Retinal pigment epithelial cell (primary cell): ENCODE measurements around the gene TMTC1.

ENCODE experiments used
- DNase-seq: peaks from one replicate; pipeline ENCODE4 v3.0.0-alpha.2; 2010; ENCODE audit warnings: low read depth
- H3K4me3 ChIP-seq: 2 replicates; pipeline ENCODE4 v1.5.1; 2011; ENCODE audit warnings: mild to moderate bottlenecking, low read length, control low read depth, moderate library complexity
- TF ChIP-seq, protein P1 (sequence below): conservative IDR thresholded peaks from 2 replicates; pipeline ENCODE4 v1.5.1; 2011; ENCODE audit warnings: low read depth, low read length, control low read depth, inconsistent platforms

Gene TMTC1

DNA sequence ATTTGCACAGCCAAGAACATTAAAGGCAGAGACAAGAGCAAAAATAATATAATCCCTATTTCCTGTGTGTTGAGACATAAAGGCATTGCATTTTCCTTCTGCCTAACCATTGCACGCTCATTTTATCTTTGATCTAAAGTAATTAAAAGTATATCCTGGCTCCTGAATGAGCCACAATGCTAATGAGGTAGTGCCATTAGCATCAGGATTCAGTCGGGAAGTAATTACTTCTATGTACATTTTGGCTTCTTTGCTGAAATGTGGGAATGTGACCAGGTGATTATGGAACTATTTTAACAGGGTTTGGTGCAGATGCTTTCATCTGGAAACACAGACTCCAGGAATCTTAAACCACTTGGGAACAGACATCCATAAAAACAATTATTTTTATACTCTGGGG lies 77.4 kb downstream of the TMTC1 start:
- no peak overlapping the region for H3K4me3 ChIP-seq
- no peak for DNase-seq
- TF ChIP-seq, protein P1, sequence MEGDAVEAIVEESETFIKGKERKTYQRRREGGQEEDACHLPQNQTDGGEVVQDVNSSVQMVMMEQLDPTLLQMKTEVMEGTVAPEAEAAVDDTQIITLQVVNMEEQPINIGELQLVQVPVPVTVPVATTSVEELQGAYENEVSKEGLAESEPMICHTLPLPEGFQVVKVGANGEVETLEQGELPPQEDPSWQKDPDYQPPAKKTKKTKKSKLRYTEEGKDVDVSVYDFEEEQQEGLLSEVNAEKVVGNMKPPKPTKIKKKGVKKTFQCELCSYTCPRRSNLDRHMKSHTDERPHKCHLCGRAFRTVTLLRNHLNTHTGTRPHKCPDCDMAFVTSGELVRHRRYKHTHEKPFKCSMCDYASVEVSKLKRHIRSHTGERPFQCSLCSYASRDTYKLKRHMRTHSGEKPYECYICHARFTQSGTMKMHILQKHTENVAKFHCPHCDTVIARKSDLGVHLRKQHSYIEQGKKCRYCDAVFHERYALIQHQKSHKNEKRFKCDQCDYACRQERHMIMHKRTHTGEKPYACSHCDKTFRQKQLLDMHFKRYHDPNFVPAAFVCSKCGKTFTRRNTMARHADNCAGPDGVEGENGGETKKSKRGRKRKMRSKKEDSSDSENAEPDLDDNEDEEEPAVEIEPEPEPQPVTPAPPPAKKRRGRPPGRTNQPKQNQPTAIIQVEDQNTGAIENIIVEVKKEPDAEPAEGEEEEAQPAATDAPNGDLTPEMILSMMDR, result no peak

DNA sequence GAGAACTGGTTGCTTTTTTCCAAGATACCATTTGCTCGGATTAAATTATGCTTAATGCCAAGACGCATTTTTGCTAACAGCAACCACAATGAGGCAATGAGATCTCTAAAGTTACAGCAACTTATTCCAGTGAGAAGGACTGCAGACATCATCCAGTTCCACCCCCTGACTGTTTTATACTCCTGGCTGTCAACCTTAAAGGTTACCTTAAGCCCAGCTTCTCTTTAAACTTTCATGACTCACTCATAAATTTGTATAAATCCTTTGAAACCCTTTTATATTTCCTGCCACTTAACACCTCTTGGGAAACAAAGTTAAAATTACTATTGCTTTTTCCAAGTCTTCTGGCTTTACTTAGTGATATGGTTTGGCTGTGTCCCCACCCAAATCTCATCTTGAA lies 80.2 kb downstream of the TMTC1 start:
- H3K4me3 ChIP-seq, result no peak overlapping the region
- TF ChIP-seq, protein P1, result no peak
- no peak for DNase-seq

DNA sequence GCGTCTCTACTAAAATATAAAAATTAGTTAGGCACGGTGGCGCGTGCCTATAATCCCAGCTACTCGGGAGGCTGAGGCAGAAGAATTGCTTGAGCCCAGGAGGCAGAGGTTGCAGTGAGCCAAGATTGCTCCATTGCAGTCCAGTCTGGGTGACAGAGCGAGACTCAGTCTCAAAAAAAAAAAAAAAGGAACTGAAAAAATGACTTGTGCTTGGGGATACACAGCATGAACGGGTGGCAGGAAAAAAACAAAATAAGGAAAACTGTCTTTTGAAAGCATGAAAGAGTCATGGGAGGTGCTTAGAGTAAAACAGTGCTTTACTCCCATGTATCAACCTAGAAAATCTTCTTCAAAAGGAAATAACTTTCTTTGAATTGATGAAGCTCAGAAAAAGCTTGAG lies 80.8 kb downstream of the TMTC1 start:
- H3K4me3 ChIP-seq, result no peak overlapping the region
- no peak for DNase-seq
- TF ChIP-seq, protein P1, result no peak

DNA sequence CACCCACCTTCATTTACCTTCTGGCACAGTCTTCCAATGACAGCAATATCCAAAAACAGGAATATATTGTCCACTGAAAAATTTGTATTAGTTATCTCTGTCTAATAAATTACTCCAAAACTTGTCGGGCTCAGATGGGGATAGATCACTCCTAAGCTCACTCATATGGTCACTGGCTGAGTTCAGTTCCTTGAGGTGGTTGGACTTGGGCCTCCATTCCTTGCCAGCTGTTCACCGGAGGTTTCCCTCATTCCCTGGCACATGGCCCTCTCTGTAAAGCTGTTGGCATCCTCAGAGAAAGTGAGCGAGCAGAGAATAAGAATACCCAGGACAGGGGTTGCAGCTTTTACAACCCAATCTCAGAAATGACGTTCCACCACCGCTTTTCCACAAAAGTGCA lies 81.5 kb downstream of the TMTC1 start:
- no peak overlapping the region for H3K4me3 ChIP-seq
- no peak for DNase-seq
- TF ChIP-seq, protein P1, result no peak

DNA sequence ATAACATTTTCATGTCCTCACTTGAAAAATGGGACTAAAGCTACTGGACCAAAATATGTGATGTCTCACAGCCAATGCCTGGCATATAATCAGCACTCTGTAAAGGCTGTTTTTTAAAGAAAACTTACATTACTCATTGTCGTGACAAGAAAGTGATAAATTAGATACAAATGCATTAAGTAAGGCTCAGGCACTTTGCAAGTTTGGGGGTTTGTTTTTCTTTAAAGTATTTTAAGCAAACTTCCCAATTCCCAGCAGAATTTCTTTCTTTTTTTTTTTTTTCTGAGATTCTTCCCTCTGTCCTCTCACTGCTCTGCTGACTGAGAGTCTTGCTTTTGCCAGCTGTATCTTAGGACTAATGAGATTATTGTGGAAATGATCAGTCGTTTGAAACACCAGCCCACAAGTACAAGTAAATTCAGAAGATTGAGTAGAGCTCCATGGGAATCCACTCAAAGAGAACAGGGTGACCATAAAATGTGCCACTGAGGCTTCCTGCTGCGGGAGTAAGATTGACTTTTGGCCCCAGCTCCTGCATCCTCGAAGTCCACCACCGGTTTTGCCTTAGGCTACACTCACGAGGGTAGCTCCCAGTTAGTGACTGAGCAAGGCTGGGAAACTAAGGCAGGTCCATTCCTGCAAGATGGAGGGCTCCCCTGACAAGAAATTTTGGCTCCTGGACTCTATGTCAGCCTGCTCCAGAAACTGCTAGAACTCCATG lies 82.8 kb downstream of the TMTC1 start:
- TF ChIP-seq, protein P1, result no peak
- no peak overlapping the region for H3K4me3 ChIP-seq
- no peak for DNase-seq

DNA sequence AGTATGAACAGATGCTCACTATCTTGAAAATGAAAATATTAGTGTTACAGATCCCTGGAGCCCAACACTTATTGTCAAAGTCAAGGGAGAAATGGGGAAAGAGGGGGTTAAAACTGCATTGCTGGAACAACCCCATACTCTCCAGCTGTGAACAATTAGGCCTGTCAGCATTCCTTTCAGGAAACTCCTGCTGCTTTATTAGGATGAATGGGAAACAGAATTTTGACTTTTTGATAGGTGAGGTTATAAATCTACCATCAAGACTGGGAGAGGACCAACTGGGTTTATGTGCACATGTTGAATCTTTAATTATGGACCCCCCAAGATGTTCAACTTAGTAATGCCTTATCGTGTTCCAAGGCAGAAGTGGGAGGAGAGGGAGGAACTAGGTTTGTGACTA lies 85.0 kb downstream of the TMTC1 start:
- DNase-seq, result no peak
- TF ChIP-seq, protein P1, result no peak
- H3K4me3 ChIP-seq, result no peak overlapping the region

DNA sequence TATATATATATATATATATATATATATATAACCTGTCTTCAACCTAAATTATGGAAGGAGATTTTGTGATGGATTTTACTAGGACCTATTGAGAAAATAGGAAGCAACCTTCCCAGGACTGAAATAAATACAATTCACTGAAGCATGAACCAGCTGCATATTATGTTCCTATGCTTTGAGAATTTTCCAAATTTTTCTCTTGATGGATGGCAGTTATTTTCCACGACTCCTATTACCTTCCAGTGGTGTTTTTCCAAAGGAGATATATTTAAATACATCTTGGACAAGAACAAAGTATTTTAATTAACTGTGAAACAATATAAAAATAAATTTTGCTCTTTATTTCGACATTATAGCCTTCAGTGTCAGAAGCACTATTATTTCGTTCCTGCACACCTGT lies 87.9 kb downstream of the TMTC1 start:
- DNase-seq, result no peak
- TF ChIP-seq, protein P1, result no peak
- H3K4me3 ChIP-seq, result no peak overlapping the region
